ENCODE data around the gene CAMK4. TPM values are rescaled to one million over a fixed set of nuclear protein-coding genes. Genes with fewer than 3 reads are reported as not detected.

Gene CAMK4
- total RNA-seq, 1 experiment from 2014 or later = 6.3 TPM

DNA sequence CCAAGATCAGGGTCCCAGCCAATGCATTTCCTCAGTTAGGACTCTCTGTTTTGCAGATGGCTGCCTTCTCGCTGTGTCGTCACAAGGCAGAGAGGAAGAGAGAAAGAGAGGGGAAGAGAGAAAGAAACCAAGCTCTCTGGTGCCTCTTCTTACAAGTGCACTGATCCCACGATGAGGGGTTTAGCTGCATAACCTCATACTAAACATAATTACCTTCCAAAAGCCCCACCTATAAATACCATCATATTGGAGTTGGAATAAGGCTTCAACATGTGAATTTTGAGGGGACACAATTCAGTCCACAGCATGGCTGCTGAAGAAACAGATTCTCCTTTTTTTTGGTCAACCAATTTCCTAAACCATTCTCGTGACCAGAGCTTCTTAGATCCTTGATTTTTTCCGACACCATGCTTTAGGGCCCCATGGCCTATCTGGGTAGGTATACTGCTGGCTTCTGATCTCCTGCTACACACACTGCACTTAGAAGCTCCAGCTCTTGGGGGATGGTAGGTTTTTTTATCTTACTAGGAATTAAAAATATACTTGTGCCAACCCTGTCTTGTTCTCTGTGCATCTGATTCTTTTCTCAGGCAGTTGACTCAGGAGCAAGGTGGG, 5.1 kb downstream of the CAMK4 start:
- no CpG with 5 or more reads among the region's 5 CpGs for WGBS (ENCODE audit: extremely low coverage, insufficient read length, low lambda C conversion rate)
- Histone ChIP-seq H3K27me3 (ENCODE audit: insufficient read depth, low read length) (peaks cover 7% of the 10 kb centered on the region; the same call in 1 of the 2 replicates), H3K9ac (ENCODE audit: extremely low read depth, insufficient read length, low read length) (no peak overlapping the region), H2BK15ac (ENCODE audit: low read depth, low read length) (no peak overlapping the region), H3K56ac (ENCODE audit: insufficient read length, low read depth, low read length) (no peak overlapping the region), H3T11ph (ENCODE audit: low read length) (no peak overlapping the region), H4K8ac (replicated peaks; ENCODE audit: insufficient read length, low read depth, low read length) (no peak overlapping the region), H4K91ac (ENCODE audit: insufficient read length, low read depth, low read length) (no peak overlapping the region), H3K4ac (ENCODE audit: low read depth, low read length) (no peak overlapping the region), H3K27ac (ENCODE audit: insufficient read length, low read depth, low read length) (no peak overlapping the region), H3K14ac (ENCODE audit: insufficient read depth, low read length) (no peak overlapping the region), H3K23me2 (ENCODE audit: insufficient read length, low read depth, low read length, poor library complexity, severe bottlenecking) (peaks cover 5% of the 10 kb centered on the region), H2BK20ac (ENCODE audit: low read depth, low read length, poor library complexity, severe bottlenecking) (no peak overlapping the region), H3K23ac (ENCODE audit: insufficient read length, low read depth, low read length) (no peak overlapping the region), H2BK120ac (ENCODE audit: low read depth, low read length, poor library complexity, severe bottlenecking) (no peak overlapping the region), H2BK5ac (ENCODE audit: insufficient read length, low read length) (no peak overlapping the region), H3K18ac (ENCODE audit: insufficient read length, low read depth, low read length) (no peak overlapping the region), H3K9me3 (ENCODE audit: control insufficient read depth, low read depth, low read length) (no peaks in the 10 kb centered on the region), H4K20me1 (ENCODE audit: control insufficient read depth, insufficient read depth, insufficient read length) (no peaks in the 10 kb centered on the region), H3K4me1 (ENCODE audit: insufficient read depth, low read length) (no peaks in the 10 kb centered on the region), H2BK12ac (ENCODE audit: insufficient read length, low read depth, low read length) (no peak overlapping the region), H3K4me2 (ENCODE audit: insufficient read depth, insufficient read length, low read length) (no peak overlapping the region), H2AK5ac (ENCODE audit: insufficient read length, low read length) (no peak overlapping the region), H2AFZ (ENCODE audit: low read length) (no peak overlapping the region), H3K79me1 (ENCODE audit: insufficient read depth, low read depth, low read length, poor library complexity, severe bottlenecking) (no peaks in the 10 kb centered on the region), H4K5ac (ENCODE audit: insufficient read length, low read depth, low read length) (no peak overlapping the region), H3K79me2 (ENCODE audit: insufficient read depth, low read length) (no peaks in the 10 kb centered on the region)
- peaks cover 0 to 2% of the 10 kb centered on the region in 2 experiments; a peak in 1 of 5 replicates for H3K9me3 Mint-ChIP-seq
- no peak overlapping the region; a peak in 1 of 5 replicates for H3K4me3 Mint-ChIP-seq
- peaks cover 8 to 15% of the 10 kb centered on the region in 2 experiments for H3K4me1 Mint-ChIP-seq
- peak overlapping the region in 2 of 3 experiments; percentile 69 to 70; a peak in 2 of 7 replicates for H3K27ac Mint-ChIP-seq
- TF ChIP-seq, protein P1, sequence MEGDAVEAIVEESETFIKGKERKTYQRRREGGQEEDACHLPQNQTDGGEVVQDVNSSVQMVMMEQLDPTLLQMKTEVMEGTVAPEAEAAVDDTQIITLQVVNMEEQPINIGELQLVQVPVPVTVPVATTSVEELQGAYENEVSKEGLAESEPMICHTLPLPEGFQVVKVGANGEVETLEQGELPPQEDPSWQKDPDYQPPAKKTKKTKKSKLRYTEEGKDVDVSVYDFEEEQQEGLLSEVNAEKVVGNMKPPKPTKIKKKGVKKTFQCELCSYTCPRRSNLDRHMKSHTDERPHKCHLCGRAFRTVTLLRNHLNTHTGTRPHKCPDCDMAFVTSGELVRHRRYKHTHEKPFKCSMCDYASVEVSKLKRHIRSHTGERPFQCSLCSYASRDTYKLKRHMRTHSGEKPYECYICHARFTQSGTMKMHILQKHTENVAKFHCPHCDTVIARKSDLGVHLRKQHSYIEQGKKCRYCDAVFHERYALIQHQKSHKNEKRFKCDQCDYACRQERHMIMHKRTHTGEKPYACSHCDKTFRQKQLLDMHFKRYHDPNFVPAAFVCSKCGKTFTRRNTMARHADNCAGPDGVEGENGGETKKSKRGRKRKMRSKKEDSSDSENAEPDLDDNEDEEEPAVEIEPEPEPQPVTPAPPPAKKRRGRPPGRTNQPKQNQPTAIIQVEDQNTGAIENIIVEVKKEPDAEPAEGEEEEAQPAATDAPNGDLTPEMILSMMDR (conservative IDR thresholded peaks at IDR 0.05) = no peak
- peaks cover 25% of the 10 kb centered on the region for H3K27me3 Mint-ChIP-seq (ENCODE audit: low read depth)
- DNase-seq = no peak
- H3K36me3 Mint-ChIP-seq (ENCODE audit: insufficient read depth in 1 of 3, low read depth in 3 of 3) = no peaks in the 10 kb centered on the region
